IMR-90 (cell line): Measurements from ENCODE around the gene RPS6KL1.

Source experiments
- BHLHE40 ChIP-seq: fragments of 150-350 bp; IDR thresholded peaks from 2 replicates; pipeline ENCODE4 v1.6.1; 2016; ENCODE audit warnings: mild to moderate bottlenecking, low read depth, low read length
- CTCF ChIP-seq: conservative IDR thresholded peaks from 2 replicates; pipeline ENCODE4 v1.5.1; 2012; ENCODE audit warnings: mild to moderate bottlenecking, low read depth, low read length, improper control_type of control experiment
- POLR2A ChIP-seq: IDR thresholded peaks from 2 replicates; pipeline ENCODE4 v1.6.1; 2012; ENCODE audit warnings: mild to moderate bottlenecking, low read depth, low read length

- TF ChIP-seq CTCF (no peak), POLR2A (no peak), BHLHE40 (no peak)
Measured at GRCh38 chr14:74964787-74965485, 41.9 kb upstream of the RPS6KL1 start.
